GM08714 (cell line): Measurements from ENCODE around the gene PDE11A.

Source experiments
- H3K4me3 ChIP-seq: fragments of 200-500 bp; sonication (Bioruptor generic); 2 replicates; pipeline ENCODE4 v1.5.1; 2014; ENCODE audit warnings: mild to moderate bottlenecking, low read length, inconsistent platforms
- ZNF274 ChIP-seq: IDR thresholded peaks from 2 replicates; pipeline ENCODE4 v1.6.1; 2012; ENCODE audit warnings: mild to moderate bottlenecking, low read depth, low read length

Gene PDE11A

GRCh38 chr2:178072383-178073301, at the start of gene PDE11A:
Gene PDE11A, minus strand, starts transcription at chr2:178072777. Its CDS starts 340 bp downstream, at chr2:178072437.
- H3K4me3 ChIP-seq: no peak within 1 kb of the TSS; the same call in 1 of the 2 replicates
- TF ChIP-seq ZNF274: no peak

- TF ChIP-seq ZNF274: no peak
- no peak overlapping the region for H3K4me3 ChIP-seq
Observed at GRCh38 chr2:178119179-178119922, 46.8 kb upstream of the PDE11A start.

DNA sequence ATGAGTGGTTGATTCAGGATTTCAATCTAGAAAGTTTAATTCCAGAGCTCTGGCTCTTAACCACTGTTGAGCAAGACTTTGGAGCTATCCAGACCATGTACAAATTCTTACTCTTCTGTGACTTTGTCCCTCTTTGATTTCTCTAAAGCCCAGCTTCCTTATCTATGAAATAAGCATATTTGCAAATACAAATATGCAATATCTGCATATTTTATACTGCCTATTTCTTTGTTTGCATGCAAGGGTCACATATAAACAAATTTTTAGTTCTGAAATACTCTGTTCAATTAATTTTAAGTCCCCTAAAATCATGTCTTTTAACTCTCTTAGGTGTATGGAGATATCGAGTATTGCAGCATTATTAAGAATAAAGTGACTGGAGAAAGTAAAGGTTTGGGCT, 45.1 kb upstream of the PDE11A start:
- H3K4me3 ChIP-seq: no peak overlapping the region
- no peak for TF ChIP-seq ZNF274

DNA sequence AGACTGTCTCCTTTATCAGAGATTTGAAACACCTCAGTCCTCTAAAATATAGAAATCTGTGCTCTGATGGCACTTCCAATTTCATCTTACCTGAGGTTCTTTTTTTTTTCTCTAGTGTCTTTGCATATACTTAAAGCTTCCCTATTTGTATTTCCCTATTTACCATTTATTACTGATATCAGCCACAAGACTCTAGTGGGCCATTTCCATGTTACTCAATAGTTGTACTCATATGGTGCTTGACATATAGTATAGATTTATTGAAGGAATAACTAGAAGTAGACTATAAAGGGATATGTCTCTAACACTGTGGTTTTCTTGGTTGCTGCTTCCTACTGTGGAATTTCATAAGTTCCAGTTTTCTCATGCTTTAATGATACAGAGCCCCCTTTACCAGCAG, 42.7 kb upstream of the PDE11A start:
- H3K4me3 ChIP-seq: no peak overlapping the region
- no peak for TF ChIP-seq ZNF274

DNA sequence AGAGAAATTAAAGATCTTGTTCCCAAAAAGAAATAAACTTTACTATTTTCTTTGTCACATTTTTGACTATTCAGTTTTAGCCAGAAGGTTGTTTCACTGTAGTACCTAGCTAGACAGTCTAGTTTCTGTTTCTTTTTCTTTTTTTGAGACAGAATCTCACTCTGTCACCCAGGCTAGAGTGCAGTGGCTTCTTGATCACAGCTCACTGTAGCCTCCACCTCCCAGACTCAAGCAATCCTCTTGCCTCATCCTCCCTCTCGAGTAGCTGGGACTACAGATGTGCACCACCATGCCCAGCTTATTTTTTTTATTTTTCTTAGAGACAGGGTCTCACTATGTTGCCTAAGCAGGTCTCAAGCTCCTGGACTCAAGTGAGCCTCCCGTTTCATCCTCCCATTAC, 41.9 kb upstream of the PDE11A start:
- no peak for TF ChIP-seq ZNF274

DNA sequence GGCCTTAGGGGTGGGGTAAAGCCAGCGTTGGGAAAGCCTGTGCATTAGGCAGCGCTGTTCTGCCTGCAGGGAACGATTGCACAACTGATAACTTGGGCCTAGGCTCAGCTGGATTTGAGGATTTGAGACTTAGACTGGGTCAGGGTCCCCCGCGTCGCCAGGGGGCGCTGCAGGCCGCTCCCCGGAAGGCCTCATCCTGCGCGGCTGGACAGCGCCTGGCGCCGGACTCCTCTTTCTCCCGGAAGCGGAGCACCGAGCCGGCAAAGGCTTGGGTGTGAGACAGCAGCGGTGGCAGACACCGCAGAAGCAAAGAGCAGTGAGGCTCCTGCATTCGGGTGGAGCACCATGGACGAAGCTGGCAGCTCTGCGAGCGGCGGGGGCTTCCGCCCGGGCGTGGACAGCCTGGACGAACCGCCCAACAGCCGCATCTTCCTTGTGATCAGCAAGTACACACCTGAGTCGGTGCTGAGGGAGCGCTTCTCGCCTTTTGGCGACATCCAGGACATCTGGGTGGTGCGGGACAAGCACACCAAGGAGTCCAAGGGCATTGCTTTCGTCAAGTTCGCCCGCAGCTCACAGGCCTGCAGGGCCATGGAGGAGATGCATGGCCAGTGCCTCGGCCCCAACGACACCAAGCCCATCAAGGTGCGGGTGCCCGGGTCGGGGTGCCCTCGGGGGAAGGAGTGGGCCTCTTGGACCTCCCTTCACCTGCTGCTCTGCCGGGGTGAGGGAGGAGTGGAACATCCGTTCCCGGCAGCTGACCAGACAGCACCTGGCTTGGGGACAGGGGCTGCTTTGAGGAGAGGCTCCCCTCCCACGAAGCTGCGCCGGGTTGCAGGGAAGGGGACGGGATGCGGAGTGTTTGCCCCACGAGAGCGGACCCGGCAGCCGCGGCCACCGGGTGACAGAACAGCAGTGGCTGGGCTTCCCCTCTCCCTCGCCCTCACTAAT, 39.9 kb upstream of the PDE11A start, which contains the start of gene RBM45:
Gene RBM45, plus strand, starts transcription at position 236 of the 951 bp plus-strand sequence. Its CDS starts 110 bp downstream, at position 346.
- no peak for TF ChIP-seq ZNF274
- peak within 1 kb of the TSS; percentile 92 for H3K4me3 ChIP-seq

More for the DNA sequence above, 41.9 kb upstream of the PDE11A start:
- H3K4me3 ChIP-seq: peak overlapping the region; percentile 38; the same call in 1 of the 2 replicates

GRCh38 chr2:178111743-178112142, 39.2 kb upstream of the PDE11A start:
- no peak for TF ChIP-seq ZNF274
- H3K4me3 ChIP-seq: no peak overlapping the region

DNA sequence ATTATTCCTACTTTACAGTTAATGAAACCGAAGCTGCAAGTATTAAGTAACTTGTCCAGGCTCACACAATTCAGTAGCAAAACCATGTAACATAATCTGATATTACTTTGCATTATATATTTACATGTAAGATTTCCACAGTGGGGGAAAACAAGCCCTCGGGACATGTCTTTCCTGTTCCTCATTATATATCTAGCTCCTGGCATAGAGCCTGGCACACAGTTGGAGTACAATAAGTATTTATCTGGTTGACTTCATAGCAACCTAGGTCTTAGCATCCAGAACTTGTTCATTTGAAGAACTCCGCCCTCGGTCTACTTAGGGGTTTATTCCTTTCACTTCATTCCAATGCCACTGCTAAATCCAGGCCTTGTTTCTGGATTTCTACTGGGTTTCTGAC, 38.1 kb upstream of the PDE11A start:
- H3K4me3 ChIP-seq: no peak overlapping the region
- no peak for TF ChIP-seq ZNF274

GRCh38 chr2:178109813-178110212, 37.2 kb upstream of the PDE11A start:
- TF ChIP-seq ZNF274: no peak
- H3K4me3 ChIP-seq: no peak overlapping the region

DNA sequence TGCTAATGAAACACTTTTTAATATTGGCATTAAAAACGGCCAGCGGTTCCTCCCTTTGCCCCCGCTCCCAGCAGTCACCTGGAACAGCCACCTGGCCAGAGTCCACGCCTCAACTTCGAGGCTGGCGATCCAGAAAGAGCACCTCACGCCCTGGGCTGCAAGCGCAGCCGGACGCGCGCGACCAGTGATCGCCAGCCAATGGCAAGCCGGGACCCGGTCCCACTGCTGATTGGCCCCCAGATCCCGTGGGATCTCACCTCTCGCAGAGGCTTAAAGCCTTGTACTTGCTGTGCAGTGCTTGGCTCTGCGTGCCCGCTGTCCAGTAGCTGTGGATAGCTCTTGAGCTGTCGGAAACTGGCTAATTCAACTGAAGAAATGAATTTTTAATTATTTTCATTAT, 35.6 kb upstream of the PDE11A start:
- H3K4me3 ChIP-seq: no peak overlapping the region
- no peak for TF ChIP-seq ZNF274

DNA sequence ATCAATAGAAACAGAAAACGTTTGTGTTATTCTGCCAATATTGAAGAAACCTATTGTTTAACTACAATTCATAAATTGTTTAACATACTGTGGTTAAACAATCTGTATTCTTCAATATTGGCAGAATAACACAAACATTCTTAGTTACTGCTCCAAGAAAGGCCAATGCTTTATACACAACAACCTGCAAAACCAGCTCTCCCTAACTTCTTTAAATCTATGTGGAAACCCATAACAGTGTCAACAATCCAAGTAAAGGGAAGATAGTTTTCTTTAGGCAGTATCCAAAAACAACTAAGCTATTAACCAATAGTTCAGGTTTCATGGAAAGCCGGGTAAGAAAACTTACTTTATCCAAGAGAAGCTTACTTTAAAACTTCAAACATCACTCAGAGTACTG, 33.5 kb upstream of the PDE11A start:
- TF ChIP-seq ZNF274: no peak
- H3K4me3 ChIP-seq: no peak overlapping the region

- H3K4me3 ChIP-seq: no peak overlapping the region
- TF ChIP-seq ZNF274: no peak
Observed at GRCh38 chr2:178105566-178105965, 33.0 kb upstream of the PDE11A start.

DNA sequence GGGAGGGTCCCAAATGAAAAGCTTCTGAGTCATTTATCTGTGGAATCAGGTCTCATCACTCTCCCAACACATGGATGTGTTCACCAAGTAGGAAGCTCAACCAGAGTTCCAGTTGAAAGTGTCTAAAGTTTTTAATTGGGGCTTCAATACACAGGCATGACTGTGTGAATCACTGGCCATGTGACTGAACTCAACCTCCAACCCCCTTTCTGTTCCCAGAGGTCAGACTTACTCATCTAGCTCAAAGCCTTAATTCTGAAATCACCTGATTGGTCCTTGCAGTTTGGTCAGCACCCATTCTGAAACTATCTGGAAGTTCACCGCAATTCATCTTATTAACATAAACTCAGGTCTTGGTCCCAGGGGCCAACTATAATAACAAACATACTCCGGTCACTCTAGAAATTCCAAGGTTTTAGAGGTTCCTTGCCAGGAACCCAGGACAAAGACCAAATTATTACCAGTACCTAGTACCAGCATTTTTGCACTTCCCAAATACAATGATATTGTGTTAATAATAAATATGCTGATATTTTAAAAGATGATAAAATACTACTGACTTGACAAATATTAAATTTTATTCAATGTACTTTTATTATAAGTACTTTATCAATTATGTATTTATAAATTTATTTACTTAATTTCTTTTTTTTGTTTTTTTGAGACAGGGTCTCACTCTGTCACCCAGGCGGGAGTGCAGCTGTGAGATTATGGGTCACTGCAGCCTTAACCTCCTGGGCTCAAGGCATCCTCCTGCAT, 28.9 kb upstream of the PDE11A start:
- no peak for TF ChIP-seq ZNF274

More for the DNA sequence above, 28.9 kb upstream of the PDE11A start:
- H3K4me3 ChIP-seq: no peak overlapping the region
